Measurements from ENCODE around the gene WSB2. TPM values are rescaled to one million over a fixed set of nuclear protein-coding genes. Genes with fewer than 3 reads are reported as not detected.
"Not testable (repeated sequence)": the region's sequence is repeated elsewhere in the genome, so short reads cannot be mapped to it uniquely, and the experiment has no call there.

The WSB2 gene
- total and polyA plus RNA-seq, 11 donors = 51.8 to 162 (median 105) TPM

- intact Hi-C loops (cut with DNase I) = no loop called here
- no peak overlapping the region for H3K27ac ChIP-seq
- no peak for ATAC-seq
- TF ChIP-seq POLR2A (IDR thresholded peaks at IDR 0.05) (no peak), CTCF (IDR thresholded peaks at IDR 0.05) (no peak)
- no peak for DNase-seq
- H3K27me3 ChIP-seq = no peaks in the 10 kb centered on the region
- H3K4me3 ChIP-seq = no peak overlapping the region
- WGBS, 4 donors = 68 to 79% (median 75%) methylated on average over 3 of the region's 3 CpGs
- no peaks in the 10 kb centered on the region for H3K9me3 ChIP-seq
- peaks cover 0 to 22% (median 0%) of the 10 kb centered on the region in 9 donors for H3K36me3 ChIP-seq
- H3K4me1 ChIP-seq = peaks cover 0 to 4% (median 0%) of the 10 kb centered on the region in 12 donors
These were observed 33.1 kb upstream of the WSB2 start for GRCh38 chr12:118094039-118094438.

- no peak for ATAC-seq
- WGBS, 4 donors = 91 to 95% (median 95%) methylated on average over 9 of the region's 9 CpGs
These were observed 28.8 kb upstream of the WSB2 start for GRCh38 chr12:118089782-118090181.

GRCh38 chr12:118082161-118082560 is 21.2 kb upstream of the WSB2 start:
- Histone ChIP-seq H3K36me3 (peaks cover 0 to 47% (median 22%) of the 10 kb centered on the region in 9 donors), H3K4me1 (no peaks in the 10 kb centered on the region), H3K27me3 (no peaks in the 10 kb centered on the region), H3K4me3 (no peak overlapping the region), H3K27ac (no peak overlapping the region), H3K9me3 (peaks cover 0 to 11% (median 0%) of the 10 kb centered on the region in 12 donors)
- ATAC-seq = no peak
- 83 to 92% (median 87%) methylated on average over 9 of the region's 9 CpGs for WGBS, 4 donors
- DNase-seq = no peak
- no peak for TF ChIP-seq CTCF (IDR thresholded peaks at IDR 0.05)
- no peak for TF ChIP-seq POLR2A (IDR thresholded peaks at IDR 0.05)
- intact Hi-C loops (cut with DNase I) = no loop called here

More at GRCh38 chr12:118089782-118090181, 28.8 kb upstream of the WSB2 start:
- Histone ChIP-seq H3K36me3 (peaks cover 0 to 15% (median 0%) of the 10 kb centered on the region in 9 donors), H3K27me3 (no peaks in the 10 kb centered on the region), H3K9me3 (no peaks in the 10 kb centered on the region), H3K4me3 (no peak overlapping the region), H3K4me1 (no peaks in the 10 kb centered on the region), H3K27ac (no peak overlapping the region)
- intact Hi-C loops (cut with DNase I) = no loop called here
- TF ChIP-seq CTCF (IDR thresholded peaks at IDR 0.05) (no peak), POLR2A (IDR thresholded peaks at IDR 0.05) (no peak)
- DNase-seq = no peak

GRCh38 chr12:118081521-118081920 is 20.5 kb upstream of the WSB2 start:
- DNase-seq; H3K4me1 ChIP-seq; H3K27ac ChIP-seq; H3K27me3 ChIP-seq; intact Hi-C loops (cut with DNase I); H3K4me3 ChIP-seq; ATAC-seq: not testable (repeated sequence)
- Histone ChIP-seq H3K36me3 (peaks cover 0 to 48% (median 22%) of the 10 kb centered on the region in 9 donors), H3K9me3 (peaks cover 0 to 11% (median 0%) of the 10 kb centered on the region in 12 donors)
- WGBS, 4 donors = 94 to 98% (median 95%) methylated on average over 9 of the region's 9 CpGs

GRCh38 chr12:118073768-118074167 is 12.8 kb upstream of the WSB2 start:
- TF ChIP-seq POLR2A (IDR thresholded peaks at IDR 0.05) = no peak
- TF ChIP-seq CTCF (IDR thresholded peaks at IDR 0.05) = no peak
- no peak for DNase-seq
- H3K4me1 ChIP-seq = no peaks in the 10 kb centered on the region
- peaks cover 0 to 11% (median 0%) of the 10 kb centered on the region in 12 donors for H3K9me3 ChIP-seq
- no peak overlapping the region for H3K27ac ChIP-seq
- no peak overlapping the region for H3K4me3 ChIP-seq
- intact Hi-C loops (cut with DNase I) = no loop called here
- no peak for ATAC-seq
- H3K36me3 ChIP-seq = peaks cover 0 to 26% (median 10%) of the 10 kb centered on the region in 9 donors
- 81 to 89% (median 88%) methylated on average over 3 to 4 of the region's 4 CpGs for WGBS, 4 donors
- H3K27me3 ChIP-seq = no peaks in the 10 kb centered on the region
